HG03469 (cell line): ENCODE results near the gene ZNF574.

Source experiments
- ATAC-seq: cut with Tn5 transposase; IDR thresholded peaks from one replicate; pipeline ENCODE4 v1.9.1; 2021; ENCODE audit warnings: mild to moderate bottlenecking, moderate library complexity, moderate number of reproducible peaks; ENCODE audit not compliant: unreplicated experiment

Gene ZNF574

DNA sequence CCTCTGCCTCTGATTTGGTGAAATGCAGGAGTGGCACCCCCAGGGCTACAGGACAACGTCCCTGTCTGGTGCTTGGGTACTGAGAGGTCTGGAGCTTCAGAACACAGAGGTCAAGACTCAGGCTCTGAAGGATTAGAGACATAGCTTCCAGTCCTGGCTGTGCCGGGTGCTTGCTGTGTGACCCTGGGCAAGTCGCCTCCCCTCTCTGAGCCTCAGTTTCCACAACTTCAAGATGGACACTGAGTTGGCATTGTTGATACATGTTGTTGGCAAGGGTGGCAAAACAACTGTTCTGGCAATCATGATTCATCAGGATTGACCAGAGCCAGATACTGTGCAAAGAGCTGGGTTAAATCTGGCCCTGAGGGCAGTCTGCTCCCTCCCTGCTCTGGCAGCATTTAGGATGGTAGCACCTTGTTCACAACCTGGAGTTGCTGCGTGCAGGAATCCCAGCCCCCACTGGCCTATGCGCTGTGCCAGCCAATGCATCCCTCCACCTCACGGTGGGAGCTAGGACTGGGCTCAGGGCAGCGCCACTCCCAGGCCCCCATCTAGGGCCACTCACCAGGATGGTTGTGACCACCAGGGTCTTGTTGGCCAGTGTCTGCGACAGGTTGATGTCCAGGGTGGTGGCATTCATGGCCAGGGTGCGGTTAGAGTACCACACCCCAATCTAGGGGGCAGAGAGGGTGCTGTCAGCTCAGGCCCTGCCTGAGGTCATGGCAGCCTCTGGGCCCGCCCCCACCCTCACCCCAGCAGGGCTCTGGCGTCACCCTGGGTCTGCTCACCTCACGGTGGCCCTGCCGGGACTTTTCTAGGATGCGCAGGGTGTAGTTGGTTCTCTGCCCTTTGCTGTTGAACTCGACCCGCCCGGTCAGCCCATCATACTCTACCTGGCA lies 22.7 kb upstream of the ZNF574 start:
- no peak for ATAC-seq

DNA sequence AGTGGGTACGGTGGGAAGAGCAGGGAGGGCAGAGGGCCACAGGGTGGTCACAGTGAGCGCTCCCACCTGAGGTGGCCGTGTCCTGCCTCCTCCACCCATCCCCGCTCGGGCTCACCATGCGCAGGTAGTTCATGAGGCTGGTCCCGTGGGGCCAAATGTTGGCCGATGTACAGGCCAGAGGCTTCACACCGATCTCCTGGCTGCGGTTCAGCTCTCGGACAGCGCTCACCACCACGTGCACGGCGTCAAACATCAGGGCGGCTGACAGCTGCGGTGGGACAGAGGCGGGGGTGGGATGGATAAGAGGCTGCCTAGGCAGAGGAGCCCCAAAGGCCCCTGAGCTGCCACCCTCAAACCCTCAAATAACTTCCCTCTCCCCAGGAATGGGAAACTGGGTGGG lies 21.8 kb upstream of the ZNF574 start:
- ATAC-seq: no peak

DNA sequence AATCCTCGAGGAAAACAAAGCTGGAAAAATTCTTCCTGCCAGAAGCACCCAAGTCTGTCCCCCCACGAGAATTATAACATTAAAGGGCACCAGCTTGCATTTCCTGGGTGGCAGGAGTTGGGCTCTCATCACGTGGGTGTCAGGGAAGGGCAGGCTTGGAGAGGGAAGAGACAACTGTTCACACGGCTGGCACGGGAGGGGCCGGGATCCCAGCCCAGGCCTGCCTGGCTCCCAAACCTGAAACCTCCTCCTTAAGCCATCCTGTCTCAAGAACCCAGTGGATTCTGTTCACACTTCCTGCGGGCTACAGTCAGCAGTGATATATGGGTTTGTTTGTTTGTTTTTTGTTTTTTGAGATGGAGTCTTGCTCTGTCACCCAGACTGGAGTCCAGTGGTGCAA lies 18.1 kb upstream of the ZNF574 start:
- ATAC-seq: no peak

DNA sequence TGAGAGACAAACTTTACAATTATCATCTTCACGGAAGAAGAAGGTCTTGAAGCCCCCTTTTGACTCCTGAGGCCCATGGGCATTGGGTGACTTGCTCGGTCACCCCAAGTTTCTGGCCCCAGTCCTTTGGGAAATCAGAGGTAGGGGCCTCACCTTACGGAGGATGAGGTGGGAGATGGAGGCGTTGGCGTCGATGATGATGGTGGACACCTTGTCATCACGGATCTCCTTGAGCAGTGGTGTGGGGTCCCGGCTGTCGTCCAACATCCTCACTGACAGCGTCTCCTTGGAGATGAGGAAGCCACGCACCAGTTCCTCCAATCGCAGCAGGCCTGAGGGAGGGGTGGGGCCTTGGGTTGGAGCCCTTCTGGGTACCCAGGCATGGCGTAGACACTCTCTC lies 16.8 kb upstream of the ZNF574 start:
- ATAC-seq: no peak

DNA sequence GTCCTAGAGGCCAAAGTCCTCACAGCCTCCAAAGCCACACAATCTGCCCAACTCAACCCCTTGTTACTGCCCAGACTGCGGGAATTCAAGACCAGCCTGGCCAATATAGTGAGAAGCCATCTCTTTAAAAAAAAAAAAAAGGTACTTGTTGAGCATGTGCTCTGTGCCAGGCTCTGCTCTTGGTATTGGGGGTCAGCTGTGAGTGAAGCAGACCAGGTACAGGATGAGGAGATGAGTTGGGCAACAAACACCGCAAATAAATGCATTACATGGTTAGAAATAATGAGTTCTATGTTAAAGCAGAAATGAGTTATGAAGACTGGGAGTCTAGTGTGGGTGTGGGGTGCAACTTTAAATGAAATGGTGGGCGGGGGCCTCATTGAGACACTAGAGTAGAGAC lies 15.8 kb upstream of the ZNF574 start:
- ATAC-seq: no peak

DNA sequence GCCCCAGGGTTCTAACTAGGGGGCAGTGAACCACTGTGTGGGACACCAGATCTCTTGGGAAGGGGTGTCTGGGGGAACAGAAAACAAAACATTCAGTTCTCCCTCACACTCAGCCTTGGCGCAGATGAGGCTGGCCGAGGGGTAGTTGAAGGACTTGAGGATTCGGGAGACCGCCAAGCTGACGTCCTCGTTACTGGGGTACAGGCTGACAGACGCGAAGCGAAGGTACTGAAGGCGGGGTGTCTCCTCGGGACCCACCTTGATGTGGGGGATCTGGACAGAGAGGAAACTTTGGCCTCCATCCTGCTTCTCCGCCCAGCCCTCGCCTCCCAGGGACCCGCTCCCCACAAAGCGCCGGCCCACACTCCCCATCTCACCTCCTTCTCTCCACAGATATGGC lies 13.6 kb upstream of the ZNF574 start:
- no peak for ATAC-seq

DNA sequence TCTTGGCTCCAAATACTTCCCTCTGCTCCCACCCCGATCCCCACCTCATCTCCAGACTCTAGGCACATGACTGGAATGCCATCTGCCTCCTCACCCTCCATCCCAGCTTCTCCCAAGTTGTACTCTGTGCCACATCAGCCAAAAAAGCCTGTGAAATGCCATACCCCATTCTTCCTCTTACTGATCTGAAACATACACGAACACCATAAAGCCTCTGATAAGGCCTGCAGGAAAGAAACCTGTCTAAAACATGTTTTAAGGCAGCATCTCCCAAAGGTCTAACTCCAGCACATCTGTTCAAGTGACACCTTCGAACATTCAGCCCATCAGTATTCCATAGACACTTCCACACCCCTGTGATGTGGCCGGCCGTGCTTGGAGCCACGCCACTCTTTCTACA lies 11.5 kb upstream of the ZNF574 start:
- ATAC-seq: no peak

DNA sequence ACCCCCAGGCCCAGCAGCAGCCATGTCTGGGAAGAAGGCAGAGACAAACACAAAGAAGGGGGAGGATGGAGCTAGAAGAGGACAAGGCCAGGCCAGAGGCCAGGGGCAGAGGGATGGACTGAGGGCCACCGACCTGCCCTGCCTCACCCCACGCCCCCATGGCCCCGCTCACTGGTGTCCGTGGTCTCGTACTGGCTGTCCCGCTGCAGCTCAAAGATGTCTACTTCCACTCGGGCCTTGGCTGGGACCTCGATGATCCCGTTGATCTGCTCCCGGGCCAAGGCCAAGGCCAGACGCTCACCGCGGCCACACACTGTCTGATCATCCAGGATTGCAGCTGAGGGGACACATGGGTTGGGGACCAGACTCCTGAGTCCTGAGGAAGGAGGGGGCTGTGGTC lies 10.9 kb upstream of the ZNF574 start:
- no peak for ATAC-seq

DNA sequence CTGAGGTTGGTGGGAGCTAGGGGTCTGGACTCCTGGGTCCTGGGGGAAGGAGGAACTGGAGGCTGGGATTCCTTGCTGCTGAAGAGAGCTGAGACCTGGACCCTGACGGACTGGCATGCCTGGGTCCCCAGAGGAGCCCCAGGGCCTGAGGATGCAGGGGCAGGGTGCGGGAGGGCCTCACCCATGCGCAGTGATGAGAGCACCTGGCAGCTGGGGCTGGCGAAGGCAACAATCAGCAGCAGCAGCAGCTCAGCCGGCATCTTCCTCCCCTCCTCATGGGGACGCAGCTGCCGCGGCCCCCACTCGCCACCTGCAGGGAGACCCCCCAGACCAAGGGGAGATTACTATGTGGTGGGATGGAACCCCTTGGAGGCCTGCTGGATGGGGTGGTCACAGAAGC lies 10.5 kb upstream of the ZNF574 start:
- no peak for ATAC-seq

DNA sequence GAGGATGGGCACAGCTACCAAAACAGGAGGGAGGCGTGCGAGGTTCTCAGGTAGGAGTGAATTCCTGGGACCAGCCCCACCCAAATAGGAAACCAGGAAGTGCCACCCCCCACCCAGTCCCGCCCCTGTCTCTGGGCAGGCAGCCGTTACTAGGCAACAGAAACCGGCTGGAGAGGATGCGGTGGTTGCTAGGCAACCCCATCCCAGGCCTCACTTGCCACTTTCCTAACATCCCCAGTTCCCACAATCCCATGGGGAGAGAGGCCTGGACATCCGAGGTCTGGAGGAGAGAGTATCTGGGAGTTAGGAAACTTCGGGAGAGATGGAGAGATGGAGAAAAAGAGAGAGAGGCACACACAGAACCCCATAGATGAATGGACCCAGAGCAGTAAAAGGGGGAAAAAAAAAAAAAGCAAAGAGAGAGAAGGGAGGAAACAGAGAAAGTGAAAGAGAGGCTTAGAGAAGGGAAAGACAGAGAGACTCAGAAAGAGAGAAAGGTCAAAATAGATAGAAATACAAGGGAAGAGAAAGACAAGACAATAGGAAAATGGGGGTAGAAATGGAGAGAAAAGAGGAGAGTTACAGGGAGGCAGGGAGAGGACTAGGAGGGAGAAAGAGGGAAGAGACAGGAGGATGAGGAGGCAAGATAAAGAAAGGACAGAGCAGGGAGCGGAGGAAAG lies 9.8 kb upstream of the ZNF574 start:
- no peak for ATAC-seq

DNA sequence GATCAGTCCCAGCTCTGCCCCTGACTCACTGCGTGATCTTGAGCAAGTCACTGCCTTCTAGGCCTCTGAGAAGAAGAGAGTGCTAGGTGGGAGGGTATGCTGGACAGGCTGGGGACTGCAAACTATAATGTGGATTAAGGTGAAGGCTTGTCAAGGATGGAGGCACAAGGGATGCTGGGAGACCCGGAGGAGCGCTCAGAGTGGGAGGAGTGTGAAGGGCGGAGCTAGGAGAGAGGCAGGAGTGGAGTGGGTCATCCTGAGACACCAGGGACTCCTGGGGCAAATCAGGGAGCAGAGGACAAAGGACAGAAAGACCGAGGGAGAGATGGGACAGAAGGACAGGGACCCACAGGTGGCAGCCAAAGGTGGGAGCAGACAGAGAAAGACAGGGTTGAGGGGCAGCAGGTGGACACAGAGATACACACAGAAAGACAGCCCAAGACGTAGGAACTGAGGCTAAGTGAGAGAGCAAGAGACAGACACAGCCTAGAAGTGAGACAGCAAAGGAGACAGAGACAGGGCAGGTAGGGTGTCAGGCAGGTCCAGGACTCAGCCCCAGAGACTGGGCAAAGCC lies 8.6 kb upstream of the ZNF574 start:
- ATAC-seq: no peak

DNA sequence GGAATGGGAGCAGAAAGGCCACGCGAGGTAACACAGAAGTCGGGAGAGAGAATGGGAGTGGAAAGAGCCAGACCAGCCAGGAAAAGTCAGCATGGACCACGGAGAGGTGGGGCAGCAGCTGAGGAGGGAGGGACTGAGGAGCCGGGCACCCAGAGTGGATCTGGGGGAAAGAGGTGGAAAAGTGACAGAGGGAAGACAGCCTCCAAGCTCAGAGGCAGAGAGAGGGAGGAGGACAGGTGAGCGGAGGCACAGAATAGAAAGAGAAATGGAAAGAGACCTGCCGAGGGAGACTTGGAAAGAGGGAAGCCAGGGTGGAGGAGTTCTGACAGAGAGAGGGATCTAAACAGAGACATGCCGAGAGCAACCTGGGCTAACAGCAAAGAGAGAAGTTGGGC lies 7.6 kb upstream of the ZNF574 start:
- no peak for ATAC-seq

DNA sequence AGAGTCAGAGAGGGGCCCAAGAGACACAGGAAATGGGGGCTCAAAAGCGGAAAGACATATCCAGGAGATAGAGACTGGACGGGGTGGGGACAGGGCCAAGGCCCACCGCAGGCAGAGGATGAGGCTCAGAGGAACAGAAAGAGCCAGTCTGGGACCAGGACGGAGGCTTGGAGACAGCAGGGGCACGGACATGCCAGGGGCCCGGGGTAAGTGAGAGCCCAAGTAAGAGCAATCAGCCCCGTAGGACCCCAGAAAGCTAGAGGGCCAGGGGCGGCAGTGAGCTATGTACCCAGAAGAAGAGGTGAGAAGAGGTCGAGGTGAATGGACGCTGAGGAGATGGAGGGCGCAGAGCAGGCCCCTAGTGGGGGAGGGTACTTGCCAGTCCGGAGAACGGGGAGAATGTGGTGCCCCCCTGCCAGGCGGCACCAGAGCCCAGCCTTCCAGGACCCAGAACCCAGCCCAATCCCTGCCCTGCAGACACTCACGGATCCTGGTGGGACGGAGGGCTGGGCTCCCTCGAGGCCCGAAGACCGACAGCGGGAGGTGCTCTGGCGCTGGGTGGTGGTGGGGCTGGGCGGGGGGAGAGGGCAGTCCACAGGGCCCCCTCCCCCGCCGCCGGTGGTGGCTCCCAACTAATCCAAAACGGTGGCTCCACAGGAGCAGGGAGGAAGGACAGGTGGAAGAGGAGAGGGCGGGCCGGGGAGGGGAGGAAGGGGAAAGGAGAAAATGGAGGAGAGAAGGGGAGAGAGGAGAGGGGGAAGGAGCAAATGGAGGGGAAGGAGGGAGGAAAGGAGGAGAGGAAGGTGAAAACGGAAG lies 7.0 kb upstream of the ZNF574 start:
- no peak for ATAC-seq

DNA sequence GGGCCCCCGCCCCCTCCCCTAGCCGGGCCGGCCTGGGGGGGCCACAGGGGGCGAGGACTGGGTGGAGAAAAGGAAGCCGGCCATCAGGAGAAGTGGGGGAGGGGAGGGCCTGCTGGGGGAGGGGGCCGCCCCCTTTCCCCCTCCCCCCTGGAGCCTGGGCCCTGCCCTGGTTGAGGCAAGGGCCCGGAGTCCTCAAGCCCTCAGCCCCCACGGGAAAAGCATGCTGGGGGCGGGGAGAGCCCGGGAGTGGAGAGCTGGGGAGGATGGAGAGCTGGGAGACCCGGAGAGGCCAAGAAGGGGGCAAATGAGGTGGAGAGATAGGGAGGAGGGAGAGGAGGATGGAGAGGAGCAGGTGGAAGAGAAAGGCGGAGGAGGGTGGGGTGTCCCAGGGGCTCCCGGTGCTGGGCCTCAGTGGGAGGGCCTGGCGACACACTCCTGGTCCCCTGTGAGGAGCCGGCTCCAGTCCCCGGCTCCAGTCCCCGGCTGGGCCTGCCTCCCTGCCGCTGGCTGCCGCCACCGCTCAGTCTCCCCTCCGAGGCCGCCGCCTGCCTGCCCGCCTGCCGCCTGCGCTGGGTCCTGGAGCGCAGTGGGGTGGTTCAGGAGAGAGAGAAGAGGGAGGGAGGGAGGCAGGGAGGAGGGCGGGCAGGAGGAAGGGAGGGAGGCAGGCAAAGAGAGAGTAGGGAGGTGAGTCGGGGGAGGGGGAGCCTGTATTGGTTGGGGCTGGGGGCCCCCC lies 6.2 kb upstream of the ZNF574 start, which contains the start of gene GRIK5:
Gene GRIK5 (minus strand): TSS at position 588 of the 733 bp plus-strand sequence. CDS start 4,436 bp downstream, outside the sequence.
- no peak for ATAC-seq

DNA sequence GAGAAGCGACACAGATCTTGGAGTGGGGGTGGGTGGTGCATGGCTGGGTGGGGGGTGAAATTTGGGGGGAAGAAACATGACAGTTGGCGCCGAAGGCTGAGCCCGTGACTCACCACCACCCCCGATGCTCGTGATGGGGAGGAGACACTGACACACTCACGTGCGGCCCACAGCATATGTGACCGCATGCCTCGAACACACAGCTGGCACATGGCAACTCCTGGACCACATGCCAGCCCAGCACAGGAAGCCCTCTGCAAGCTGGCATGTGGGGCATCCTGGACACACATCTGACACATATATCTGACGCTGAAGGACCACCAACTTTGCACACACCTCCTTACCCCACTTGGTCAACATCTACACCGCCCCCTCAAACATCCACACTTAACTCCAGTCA lies 4.7 kb upstream of the ZNF574 start:
- ATAC-seq: no peak

DNA sequence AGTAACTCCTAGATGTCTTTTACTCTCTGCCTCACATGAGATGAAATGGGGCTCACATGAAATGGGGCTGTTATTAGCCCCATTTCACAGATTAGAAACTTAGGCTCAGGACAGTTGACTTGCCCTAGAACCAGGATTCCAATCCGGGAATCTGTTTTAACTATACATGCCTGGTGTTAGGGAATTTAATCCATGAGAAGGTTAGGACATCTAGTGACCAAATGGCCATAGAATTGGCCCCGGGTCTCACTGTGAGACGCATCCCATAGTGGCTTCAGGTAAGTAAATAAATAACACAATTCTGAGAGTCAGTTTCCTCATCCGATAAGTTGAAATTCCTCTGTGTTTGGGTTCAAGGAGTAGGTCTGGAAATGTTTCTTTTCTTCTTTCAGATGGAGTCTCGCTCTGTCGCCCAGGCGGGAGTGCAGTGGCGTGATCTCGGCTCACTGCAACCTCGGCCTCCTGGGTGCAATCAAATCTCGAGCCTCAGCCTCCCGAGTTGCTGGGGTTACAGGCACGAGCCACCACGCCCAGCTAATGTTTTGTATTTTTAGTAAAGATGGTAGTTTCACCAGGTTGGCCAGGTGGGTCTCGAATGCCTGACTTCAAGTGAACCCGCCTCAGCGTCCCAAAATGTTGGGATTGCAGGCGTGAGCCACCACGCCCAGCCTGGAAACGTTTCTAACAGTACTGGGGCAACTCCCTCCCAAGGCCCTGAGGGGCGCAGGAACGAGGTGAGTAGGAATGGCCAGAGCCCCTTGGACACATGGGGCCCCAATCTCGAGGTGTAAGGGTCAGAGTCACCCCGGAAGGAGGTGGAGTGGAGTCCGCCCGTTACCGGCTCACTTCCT lies 1.2 kb upstream of the ZNF574 start:
- ATAC-seq: no peak

DNA sequence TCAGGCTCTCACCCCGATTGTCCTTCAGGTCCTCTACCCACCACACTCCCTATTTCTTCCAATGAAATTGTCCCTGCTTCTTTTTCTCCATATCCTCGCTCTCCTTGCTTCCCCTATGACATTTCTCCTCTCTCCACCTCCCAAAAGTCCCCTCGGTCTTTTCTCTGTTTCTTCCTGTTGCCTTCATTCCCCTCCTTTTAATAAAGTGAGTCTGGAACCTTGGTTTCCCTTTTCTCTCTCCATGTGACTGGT lies 676 bp upstream of the ZNF574 start:
- ATAC-seq: no peak

DNA sequence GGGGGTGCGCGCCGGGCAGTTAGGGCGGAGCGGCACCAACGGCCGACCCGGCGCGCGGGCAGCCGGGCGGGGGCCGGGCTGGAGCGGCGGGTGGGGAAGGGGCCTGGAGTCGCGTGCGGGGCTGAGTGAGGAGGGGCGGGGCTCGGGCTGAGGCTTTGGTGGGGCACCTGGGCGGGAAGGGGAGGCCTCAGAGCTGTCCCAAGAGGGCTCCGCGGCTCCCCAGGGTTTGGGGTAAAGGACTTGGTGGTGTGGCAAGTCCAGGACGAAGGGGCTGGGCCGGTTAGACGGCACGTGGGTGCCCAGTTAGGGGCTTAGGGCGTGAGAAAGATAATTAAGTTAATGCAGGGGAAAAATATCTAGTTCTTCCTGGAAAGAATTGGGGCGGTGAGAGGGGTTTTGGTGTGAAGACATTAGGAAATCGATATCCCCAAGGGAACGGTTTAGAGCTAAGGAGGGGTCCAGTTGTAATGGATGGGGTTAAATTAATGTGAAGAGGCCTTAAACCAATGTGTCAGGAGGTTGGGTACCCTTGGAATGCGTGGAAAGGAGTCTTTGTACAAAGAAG lies 496 bp downstream of the ZNF574 start:
- no peak for ATAC-seq

DNA sequence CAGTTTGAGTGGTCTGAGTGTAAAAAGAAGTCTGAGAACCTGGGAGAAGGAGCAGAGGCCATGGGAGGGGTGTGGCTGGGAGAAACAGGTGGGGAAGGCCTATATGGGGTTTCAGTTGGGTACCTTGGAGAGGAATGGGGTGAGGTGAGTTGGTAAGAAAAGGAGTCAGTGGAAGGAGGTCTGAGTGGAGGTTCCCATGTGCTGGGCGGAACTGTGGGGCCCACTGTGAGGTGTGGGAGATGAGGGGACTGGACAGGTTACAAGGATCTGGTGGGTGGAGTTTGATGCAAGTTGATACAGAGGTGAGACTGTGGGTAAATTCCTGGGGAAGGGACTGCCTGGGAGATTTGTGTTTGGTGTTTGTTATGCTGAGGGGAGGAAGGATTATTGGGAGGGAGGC lies 2.1 kb downstream of the ZNF574 start:
- ATAC-seq: no peak
